Measurements from ENCODE around the gene SIK2.

The SIK2 gene

GRCh38 chr11:111725621-111726020 lies 123.4 kb downstream of the SIK2 start:
- in situ Hi-C loops (cut with MboI; ENCODE audit: low sequenced_read_pairs): no loop called here

DNA sequence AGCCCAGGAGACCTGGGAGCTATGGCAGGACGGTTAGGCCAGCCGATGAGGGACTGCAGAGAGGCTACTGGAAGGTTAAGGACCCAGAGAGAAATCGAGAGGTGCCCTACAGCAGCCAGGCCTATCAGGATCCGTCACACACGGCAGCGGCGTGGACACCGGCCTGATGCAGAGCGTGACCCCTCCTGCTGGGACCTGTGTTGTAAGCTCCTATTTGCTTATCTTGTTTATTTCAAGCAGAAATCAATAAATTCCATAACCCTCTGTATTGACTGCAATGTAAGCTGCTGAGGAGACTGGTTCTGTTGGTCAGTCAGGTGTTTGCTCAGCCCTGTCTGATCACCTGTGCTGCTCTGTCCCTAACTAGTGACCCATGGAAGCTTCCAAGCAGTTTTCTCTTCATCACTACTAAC lies 124.1 kb downstream of the SIK2 start:
- in situ Hi-C loops (cut with MboI; ENCODE audit: low sequenced_read_pairs): no loop called here

- in situ Hi-C loops (cut with MboI; ENCODE audit: low sequenced_read_pairs): no loop called here
These were observed 125.2 kb downstream of the SIK2 start for GRCh38 chr11:111727431-111727830.

DNA sequence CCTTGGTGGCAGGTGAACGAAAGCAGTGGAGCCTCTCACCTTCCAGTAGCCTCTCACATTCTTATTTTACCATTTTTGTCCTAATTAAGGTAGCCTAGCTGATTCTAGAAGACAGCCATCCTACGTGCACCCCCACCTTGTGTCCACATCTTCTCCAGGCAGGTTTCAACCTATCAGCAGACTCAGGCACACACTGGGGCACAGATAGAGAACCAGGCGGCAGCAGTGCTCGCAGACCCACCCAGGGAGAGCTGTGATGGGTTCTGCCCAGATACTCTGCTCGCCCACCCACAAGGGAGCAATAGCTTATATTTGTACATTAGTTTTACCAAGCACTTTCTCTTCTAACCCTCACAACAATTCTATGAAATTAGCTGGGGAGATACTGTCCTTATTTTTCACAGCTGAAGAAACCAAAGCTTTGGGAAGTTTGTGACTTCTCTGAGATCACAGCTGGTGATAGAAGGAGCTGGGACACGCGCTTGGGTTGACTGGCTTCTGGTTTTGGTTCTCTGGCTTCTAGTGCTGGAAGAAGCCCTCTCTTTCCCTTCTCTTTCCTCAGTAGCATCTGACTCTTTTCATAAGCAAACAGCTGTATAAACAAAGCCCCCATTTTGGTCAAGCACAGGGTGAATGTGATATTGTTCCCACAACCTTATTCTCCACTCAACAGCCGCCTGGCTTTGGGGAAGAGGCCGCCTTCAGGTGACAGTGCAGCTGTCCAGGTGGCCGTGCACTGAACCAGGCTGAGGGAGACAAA lies 127.0 kb downstream of the SIK2 start:
- in situ Hi-C loops (cut with MboI; ENCODE audit: low sequenced_read_pairs): no loop called here

DNA sequence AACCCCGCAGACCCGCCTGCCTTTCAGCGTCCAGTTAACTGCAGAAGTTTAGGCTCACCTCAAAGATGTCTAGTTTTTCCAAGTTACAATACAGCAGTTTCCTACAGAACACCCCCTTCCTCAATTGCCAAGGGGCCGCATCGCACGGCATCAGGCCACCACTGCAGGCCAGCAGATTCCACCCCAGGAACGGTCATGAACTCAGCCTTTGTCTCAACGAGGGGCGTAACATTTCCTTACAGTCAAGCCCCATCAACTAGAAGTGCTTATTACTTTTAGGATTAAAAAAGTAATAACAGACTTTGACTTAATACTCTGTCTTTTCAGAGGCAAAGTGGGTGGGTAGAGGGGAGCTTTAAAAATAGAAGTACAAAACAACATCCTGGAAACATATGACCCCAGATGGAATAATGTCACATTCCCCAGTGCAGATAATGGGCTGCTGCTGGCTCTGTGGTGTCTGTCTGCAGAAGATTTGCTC lies 127.6 kb downstream of the SIK2 start:
- in situ Hi-C loops (cut with MboI; ENCODE audit: low sequenced_read_pairs): no loop called here

- in situ Hi-C loops (cut with MboI; ENCODE audit: low sequenced_read_pairs): no loop called here
These were observed 128.8 kb downstream of the SIK2 start for GRCh38 chr11:111730871-111731591.

GRCh38 chr11:111731821-111732220 lies 129.6 kb downstream of the SIK2 start:
- in situ Hi-C loops (cut with MboI; ENCODE audit: low sequenced_read_pairs): no loop called here

DNA sequence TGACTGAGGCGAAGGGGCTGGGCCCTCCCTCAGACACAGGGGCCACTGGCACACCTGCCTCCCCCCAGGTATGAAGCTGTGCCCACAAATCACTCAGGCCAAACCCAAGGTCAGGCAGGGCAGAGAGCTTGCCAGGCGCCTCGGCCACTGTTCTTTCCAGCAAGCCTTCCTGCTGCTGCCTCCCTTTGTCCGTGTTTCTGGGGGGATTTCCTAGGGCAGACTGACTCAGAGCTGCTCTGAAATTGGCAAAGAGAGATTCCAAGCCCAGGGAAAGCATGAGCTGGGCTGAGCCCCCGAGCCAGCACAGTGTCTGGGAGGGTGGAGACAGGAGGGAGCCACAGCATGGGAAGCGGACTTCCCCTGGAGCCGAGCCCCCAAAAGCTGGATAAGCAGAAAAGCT lies 130.8 kb downstream of the SIK2 start:
- in situ Hi-C loops (cut with MboI; ENCODE audit: low sequenced_read_pairs): no loop called here

- in situ Hi-C loops (cut with MboI; ENCODE audit: low sequenced_read_pairs): no loop called here
These were observed 131.4 kb downstream of the SIK2 start for GRCh38 chr11:111733611-111734088.

DNA sequence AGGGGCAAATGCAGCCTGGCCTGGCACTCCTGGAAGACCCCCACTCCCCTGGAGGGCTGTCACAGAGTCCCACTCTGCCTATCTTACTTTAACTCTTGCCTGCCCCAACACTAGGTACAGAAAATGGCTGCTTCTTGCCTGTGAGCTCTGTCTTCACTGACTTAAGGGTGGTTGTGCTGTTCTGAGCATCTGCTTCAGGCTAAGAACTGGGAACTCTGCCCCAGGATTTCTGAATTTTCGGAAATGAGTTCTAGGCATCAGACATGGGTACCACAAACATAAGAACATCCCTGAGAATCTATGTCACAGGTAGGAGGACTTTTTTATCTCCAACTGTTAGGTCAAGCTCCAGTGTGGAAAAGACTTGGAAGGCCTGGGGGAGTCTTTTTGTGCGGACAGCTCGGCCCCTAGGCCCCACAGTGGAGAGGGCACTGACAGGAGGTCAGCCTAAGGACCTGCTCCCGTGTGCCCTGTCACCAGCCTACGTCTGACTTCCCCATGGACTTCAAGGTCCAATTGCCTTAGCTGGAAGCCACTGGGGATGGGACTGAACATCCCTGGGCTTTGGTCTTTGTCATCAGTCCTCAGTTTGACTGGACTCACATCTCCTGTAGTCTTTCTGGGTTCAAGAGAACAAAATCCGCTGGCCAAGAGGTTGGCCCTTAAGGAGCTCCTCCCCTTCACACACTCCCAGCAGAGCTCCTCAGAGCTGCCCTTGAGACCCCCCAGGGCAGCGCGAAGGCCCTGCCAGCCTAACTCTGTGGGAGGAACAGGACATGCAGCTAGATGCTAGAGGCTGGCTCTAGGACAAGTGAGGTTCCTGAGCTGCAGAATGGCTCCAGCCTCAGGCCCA lies 132.1 kb downstream of the SIK2 start:
- in situ Hi-C loops (cut with MboI; ENCODE audit: low sequenced_read_pairs): no loop called here

DNA sequence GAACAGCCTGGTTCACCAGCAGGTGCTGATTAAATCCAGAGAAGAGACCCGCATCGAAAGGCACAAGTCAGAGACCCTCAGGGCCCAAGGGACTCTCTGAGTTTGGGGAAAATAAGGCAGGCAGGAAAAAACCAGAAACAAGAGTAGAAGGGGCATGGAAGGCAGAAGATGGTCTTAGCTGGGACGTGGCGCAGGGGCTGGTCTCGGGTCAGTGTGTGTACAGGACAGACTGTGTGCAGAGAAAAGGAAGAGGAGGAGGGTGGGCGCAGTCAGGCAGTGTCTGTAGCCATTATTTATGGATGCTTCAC lies 132.7 kb downstream of the SIK2 start:
- in situ Hi-C loops (cut with MboI; ENCODE audit: low sequenced_read_pairs): no loop called here

DNA sequence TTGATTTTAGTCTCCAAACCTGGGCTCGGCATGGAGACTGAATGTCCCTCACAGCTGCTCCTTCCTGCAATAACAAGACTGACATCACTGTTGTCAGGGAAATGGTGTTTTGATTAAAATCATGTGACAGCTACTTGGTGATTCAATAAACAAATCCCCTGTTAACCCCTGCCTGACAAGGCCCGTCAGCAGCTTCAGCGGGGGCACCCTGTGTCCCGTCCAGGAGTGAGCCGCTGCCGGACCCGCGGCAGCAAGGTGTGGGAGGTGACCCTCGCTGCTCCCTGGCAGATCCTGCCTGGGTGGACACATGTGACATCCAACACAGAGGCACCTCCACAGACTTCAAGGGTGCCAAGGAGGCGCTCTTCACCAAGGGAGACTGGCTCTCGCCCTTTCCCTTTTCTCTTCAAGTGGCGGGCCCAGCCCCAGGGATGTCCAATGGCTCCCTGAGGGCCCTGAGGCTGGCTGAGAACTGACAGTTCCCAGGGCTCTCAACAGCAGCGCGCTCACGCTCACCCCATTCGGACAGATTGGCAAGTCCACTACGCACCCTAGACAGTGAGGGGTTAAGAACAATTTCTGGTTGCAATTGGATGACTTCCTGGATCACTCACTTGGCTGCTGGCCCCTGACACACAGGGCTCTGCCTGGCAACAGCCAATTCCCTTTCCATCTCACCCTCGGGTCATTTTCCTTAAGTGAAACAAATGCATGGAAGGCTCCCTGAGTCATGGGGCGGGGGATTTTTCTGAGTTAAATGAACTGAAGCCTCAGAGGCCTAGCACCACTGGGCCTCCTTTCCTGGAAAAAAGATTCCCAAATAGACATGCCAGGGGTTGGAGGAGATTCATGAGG lies 133.2 kb downstream of the SIK2 start:
- in situ Hi-C loops (cut with MboI; ENCODE audit: low sequenced_read_pairs): no loop called here

DNA sequence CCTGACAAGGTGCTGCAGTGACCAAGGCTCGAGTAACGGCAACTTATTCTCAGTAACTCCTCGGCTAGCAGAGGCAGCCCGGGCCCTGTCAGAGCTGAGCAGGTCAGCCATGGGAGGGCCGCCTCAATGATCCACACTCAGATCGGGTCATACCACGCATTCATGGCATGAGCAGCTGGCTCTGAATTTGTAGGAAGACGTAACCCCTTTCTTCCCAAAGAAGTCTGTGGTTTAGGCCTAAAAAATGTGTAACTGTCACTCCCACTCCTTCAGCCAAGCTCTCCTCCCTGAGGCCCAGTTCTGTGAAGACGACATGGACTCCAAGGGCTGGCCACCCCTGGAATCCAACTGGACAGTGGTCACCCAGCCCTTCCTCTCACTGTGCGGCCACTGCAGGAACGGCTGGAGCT lies 133.9 kb downstream of the SIK2 start:
- in situ Hi-C loops (cut with MboI; ENCODE audit: low sequenced_read_pairs): no loop called here

DNA sequence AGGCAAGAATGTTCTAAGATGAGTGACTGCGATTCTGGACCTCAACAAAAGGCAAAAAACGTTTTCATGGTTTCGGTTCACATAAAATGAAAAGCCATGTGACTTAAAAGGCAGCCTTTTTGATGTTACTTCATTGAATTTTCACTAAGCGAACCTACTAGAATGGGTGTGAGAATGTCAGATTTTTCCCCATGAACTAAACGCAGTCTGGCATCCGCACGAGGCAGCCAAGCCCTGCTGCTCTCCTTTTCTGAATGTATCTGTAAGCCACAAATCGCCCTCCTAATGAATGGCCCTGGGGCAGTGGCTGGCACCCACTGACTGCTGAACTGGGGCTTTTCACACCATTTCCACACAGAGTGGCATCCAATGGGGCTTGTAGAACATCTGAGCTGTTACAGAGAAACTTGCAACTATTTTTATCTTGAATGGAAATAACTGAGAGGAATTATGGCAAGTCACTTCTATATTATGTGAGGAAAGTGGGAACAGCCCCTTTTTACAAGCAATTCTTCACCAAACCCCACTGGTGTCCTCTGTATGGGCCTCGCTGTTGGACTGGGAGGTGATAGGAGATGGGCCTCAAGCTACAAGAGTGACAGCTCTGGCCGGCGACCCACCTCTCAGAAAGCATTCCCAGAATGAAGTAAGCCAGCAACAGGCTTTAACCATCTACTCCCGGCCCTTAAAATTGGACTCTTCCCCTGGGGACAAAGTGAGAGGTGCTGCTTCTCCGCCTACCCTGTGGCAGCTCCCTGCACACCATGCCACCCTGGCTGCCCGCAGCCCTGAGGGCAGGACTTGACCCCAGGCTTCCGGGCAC lies 134.6 kb downstream of the SIK2 start:
- in situ Hi-C loops (cut with MboI; ENCODE audit: low sequenced_read_pairs): no loop called here

GRCh38 chr11:111737444-111738210 lies 135.4 kb downstream of the SIK2 start:
- in situ Hi-C loops (cut with MboI; ENCODE audit: low sequenced_read_pairs): no loop called here

DNA sequence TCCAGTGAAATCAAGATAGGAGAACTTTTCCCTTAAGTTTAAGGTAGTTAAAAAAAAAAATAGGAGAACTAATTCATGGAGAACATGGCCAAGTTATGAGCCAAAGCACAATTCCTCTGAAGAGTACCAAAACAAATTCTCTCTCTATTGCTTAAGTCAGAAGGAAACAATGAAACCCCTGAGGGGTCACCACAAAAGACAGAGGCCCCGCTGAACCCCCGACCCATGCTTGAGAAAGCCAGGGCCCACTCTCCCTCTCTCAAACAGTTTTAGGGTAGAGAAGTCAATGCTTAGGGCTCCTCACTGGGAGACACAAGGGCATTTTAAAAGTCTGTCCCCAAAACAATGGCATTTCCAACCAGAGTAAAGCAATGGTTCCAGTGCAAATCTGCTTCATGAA lies 137.1 kb downstream of the SIK2 start:
- in situ Hi-C loops (cut with MboI; ENCODE audit: low sequenced_read_pairs): no loop called here

DNA sequence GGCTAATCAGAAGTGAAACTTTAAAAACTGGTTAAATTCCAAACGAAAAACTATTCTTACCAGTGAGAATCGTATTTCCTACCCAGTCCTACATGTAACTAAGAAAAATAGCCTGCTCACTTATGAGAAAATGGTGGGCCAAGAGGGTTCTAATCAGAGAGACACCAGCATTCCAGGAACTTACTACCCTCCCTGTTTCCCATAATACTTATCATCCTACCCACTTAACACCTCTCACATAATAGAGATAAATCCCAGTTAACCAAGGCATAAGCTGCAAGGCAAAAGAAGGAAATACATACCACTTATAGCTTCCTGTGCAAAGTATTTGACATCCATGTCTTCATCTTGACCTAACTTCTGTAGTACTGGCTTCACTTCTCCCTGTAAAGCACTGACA lies 139.5 kb downstream of the SIK2 start:
- in situ Hi-C loops (cut with MboI; ENCODE audit: low sequenced_read_pairs): no loop called here

DNA sequence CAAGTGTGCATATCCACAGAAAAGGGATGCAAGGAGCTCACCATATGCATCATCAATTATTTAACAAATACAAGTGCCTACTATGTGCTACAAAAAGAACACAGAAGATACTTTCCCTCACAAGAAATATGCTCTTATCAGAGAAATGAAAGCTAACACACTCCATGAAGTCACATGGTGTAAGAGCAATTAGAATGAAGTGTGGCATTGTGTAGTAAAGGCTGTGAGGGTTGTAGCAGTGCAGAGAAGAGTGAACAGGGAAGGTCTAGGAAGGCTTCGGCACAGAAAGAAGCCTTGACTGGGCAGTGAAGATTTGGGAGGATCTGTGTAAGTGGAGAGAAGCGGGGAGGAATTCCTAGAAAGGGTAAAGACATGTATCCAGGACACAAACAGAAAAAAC lies 141.5 kb downstream of the SIK2 start:
- in situ Hi-C loops (cut with MboI; ENCODE audit: low sequenced_read_pairs): no loop called here
